Measurements from ENCODE around the gene HYAL1.

HYAL1 gene

GRCh38 chr3:50260027-50260941 lies 43.1 kb downstream of the HYAL1 start:
- DNase-seq (ENCODE audit: low read depth in 2 of 2): peak; percentile 44 to 76

GRCh38 chr3:50259432-50260026 lies 43.8 kb downstream of the HYAL1 start:
- no peak for DNase-seq (ENCODE audit: low read depth in 2 of 2)

GRCh38 chr3:50258979-50259378 lies 44.4 kb downstream of the HYAL1 start:
- DNase-seq (ENCODE audit: low read depth in 2 of 2): no peak

GRCh38 chr3:50258029-50258680 lies 45.2 kb downstream of the HYAL1 start:
- DNase-seq (ENCODE audit: low read depth in 2 of 2): no peak

GRCh38 chr3:50256978-50257890 lies 46.1 kb downstream of the HYAL1 start:
- DNase-seq (ENCODE audit: low read depth in 2 of 2): no peak

GRCh38 chr3:50255251-50255615 lies 48.1 kb downstream of the HYAL1 start:
- DNase-seq (ENCODE audit: low read depth in 2 of 2): no peak

GRCh38 chr3:50254577-50255250 lies 48.7 kb downstream of the HYAL1 start:
- no peak for DNase-seq (ENCODE audit: low read depth in 2 of 2)

GRCh38 chr3:50251220-50251619 lies 52.2 kb downstream of the HYAL1 start:
- peak; percentile 39 to 52 for DNase-seq (ENCODE audit: low read depth in 2 of 2)

GRCh38 chr3:50250514-50250913 lies 52.9 kb downstream of the HYAL1 start:
- no peak for DNase-seq (ENCODE audit: low read depth in 2 of 2)

Data from stimulated activated CD8-positive, alpha-beta memory T cell treated with anti-CD3 and anti-CD28 coated beads, Interleukin-7, amount 100 ng/mL, for 4 hours (primary cell).